Esophagus squamous epithelium (tissue), 4 donors: ENCODE data around the gene GLIS1.

Experiments
- POLR2A ChIP-seq, 4 donors: fragments of 450-650 bp; IDR thresholded peaks; one replicate each; pipeline ENCODE4 v1.6.1; 2017; ENCODE audit warnings: antibody characterized with exemption in 4 of 4, mild to moderate bottlenecking in 4 of 4, moderate library complexity in 3 of 4
- TF ChIP-seq, protein P1 (sequence below), 6 experiments: fragments of 450-650 bp in 4 of 6; fragments of 200-600 bp in 2 of 6; sonication (generic) in 2 of 6; IDR thresholded peaks; one replicate each; pipeline ENCODE4 v1.5.1; 2016 to 2019; ENCODE audit warnings: antibody characterized with exemption in 6 of 6, mild to moderate bottlenecking in 4 of 6, moderate library complexity in 4 of 6

DNA sequence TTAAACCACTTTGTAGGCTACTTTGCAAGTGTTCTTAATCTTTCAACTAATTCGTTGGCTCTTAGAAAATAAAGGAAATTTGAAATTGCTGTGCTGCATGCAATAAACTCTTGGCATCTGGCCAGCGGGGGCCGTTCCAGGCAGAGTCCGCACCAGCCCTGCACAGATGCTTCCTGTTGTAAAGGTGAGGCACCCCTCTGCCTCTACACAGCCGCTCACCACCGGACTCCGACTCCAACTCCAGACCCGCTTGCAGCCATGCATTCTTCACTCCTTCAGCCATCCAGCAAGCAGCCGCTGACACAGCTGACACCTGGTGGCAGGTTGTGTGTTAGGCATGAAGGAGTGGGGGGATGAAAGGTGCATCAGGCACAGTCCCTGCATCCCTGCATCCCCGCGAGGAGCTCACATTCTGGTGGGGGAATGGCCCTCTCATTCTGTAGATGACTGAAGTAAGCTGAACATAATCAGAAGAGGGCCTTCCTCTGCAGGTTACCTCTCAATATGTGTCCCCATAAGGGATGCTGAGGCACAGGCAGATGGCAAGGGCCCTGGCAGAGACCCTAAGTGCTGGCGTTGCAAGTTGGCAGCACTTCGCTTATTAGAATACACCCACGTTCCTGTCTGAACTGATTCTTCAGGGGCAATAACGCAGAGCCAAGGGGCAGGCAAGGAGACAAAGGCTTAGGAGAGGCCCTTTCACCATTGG, 56.8 kb downstream of the GLIS1 start:
- TF ChIP-seq, protein P1, sequence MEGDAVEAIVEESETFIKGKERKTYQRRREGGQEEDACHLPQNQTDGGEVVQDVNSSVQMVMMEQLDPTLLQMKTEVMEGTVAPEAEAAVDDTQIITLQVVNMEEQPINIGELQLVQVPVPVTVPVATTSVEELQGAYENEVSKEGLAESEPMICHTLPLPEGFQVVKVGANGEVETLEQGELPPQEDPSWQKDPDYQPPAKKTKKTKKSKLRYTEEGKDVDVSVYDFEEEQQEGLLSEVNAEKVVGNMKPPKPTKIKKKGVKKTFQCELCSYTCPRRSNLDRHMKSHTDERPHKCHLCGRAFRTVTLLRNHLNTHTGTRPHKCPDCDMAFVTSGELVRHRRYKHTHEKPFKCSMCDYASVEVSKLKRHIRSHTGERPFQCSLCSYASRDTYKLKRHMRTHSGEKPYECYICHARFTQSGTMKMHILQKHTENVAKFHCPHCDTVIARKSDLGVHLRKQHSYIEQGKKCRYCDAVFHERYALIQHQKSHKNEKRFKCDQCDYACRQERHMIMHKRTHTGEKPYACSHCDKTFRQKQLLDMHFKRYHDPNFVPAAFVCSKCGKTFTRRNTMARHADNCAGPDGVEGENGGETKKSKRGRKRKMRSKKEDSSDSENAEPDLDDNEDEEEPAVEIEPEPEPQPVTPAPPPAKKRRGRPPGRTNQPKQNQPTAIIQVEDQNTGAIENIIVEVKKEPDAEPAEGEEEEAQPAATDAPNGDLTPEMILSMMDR (IDR thresholded peaks at IDR 0.05): peak in 5 of 6 experiments; percentile 33 to 67 (median 41)
- TF ChIP-seq POLR2A (IDR thresholded peaks at IDR 0.05): no peak
